GM23338 (cell line): Measurements from ENCODE around the gene PDGFC. TPM values are rescaled to one million over a fixed set of nuclear protein-coding genes. Genes with fewer than 3 reads are reported as not detected.

Source experiments
- CREB1 ChIP-seq: fragments of 250-450 bp; sonication (Bioruptor Pico); IDR thresholded peaks from 2 replicates; pipeline ENCODE4 v1.5.0; 2020; ENCODE audit warnings: low read depth, mild to moderate bottlenecking, moderate library complexity
- EZH2 ChIP-seq: fragments of 200-600 bp; sonication (generic); IDR thresholded peaks from one replicate; pipeline ENCODE4 v1.8.0; 2017; ENCODE audit warnings: antibody characterized with exemption, mild to moderate bottlenecking, low read depth; ENCODE audit not compliant: unreplicated experiment
- EZH2phosphoT487 ChIP-seq: fragments of 200-600 bp; sonication (generic); IDR thresholded peaks from one replicate; pipeline ENCODE4 v1.8.1; 2018; ENCODE audit warnings: antibody characterized with exemption; ENCODE audit not compliant: unreplicated experiment
- JUNB ChIP-seq: IDR thresholded peaks from one replicate; pipeline ENCODE4 v1.6.1; 2016; ENCODE audit warnings: antibody characterized with exemption; ENCODE audit not compliant: unreplicated experiment
- NANOG ChIP-seq: IDR thresholded peaks from 2 replicates; pipeline ENCODE4 v1.6.1; 2016; ENCODE audit warnings: antibody characterized with exemption, borderline replicate concordance
- POLR2AphosphoS5 ChIP-seq: IDR thresholded peaks from 2 replicates; pipeline ENCODE4 v1.6.1; 2016; ENCODE audit warnings: antibody characterized with exemption, low read depth
- ZNF114 ChIP-seq: fragments of 250-450 bp; sonication (Bioruptor Pico); IDR thresholded peaks from 2 replicates; pipeline ENCODE4 v1.5.0; 2020; ENCODE audit warnings: mild to moderate bottlenecking, moderate library complexity
- ZNF331 ChIP-seq: fragments of 250-450 bp; sonication (Bioruptor Pico); IDR thresholded peaks from 2 replicates; pipeline ENCODE4 v1.5.0; 2020; ENCODE audit warnings: low read depth, mild to moderate bottlenecking, moderate library complexity
- polyA plus RNA-seq: library from polyadenylated mRNA; unstranded; fragments of >200 nt; fragmentation: Nextera tagmentation; extraction: Ambion mirVana; gene quantifications from 2 replicates; pipeline ENCODE4 v1.2.1, GENCODE V29; 2016
- total RNA-seq: library from RNA; depleted of rRNA; stranded (reverse); fragments of >200 nt; shearing (Covaris generic); gene quantifications from 2 replicates; pipeline ENCODE4 v1.2.3, GENCODE V29; 2014
- TF ChIP-seq, protein P1 (sequence below): fragments of 250-450 bp; sonication (Bioruptor Pico); IDR thresholded peaks from 2 replicates; pipeline ENCODE4 v1.5.0; 2020; ENCODE audit warnings: mild to moderate bottlenecking, moderate library complexity
- TF ChIP-seq, protein P2 (sequence below): IDR thresholded peaks from 2 replicates; pipeline ENCODE4 v1.6.1; 2016; ENCODE audit warnings: antibody characterized with exemption

The PDGFC gene
- total and polyA plus RNA-seq, 2 experiments from 2014 or later: 1.3 to 3.4 TPM

DNA sequence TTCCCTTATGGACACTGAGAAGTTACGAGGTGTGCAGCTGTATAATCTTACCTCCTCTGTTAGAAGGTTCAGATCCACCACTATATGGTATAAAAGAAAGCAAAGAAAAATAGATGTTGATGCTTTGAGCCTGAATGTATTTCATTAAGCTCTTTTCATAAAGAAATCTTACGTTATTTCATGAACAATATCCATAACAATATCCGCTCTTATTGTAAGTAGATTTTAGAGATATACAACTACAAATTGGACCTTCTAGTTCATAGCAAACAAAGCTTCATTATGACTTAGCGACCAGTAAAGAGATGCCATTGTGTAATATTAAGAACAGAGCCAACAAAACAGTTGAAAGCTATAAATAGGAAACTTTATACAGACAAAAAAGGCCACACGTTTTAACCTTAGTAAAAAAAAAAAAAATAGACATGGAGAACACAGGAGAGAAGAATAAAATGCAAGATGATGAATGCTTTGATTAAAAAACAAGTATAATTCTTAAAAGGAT, 203.6 kb downstream of the PDGFC start (continued):
- TF ChIP-seq, protein P1, sequence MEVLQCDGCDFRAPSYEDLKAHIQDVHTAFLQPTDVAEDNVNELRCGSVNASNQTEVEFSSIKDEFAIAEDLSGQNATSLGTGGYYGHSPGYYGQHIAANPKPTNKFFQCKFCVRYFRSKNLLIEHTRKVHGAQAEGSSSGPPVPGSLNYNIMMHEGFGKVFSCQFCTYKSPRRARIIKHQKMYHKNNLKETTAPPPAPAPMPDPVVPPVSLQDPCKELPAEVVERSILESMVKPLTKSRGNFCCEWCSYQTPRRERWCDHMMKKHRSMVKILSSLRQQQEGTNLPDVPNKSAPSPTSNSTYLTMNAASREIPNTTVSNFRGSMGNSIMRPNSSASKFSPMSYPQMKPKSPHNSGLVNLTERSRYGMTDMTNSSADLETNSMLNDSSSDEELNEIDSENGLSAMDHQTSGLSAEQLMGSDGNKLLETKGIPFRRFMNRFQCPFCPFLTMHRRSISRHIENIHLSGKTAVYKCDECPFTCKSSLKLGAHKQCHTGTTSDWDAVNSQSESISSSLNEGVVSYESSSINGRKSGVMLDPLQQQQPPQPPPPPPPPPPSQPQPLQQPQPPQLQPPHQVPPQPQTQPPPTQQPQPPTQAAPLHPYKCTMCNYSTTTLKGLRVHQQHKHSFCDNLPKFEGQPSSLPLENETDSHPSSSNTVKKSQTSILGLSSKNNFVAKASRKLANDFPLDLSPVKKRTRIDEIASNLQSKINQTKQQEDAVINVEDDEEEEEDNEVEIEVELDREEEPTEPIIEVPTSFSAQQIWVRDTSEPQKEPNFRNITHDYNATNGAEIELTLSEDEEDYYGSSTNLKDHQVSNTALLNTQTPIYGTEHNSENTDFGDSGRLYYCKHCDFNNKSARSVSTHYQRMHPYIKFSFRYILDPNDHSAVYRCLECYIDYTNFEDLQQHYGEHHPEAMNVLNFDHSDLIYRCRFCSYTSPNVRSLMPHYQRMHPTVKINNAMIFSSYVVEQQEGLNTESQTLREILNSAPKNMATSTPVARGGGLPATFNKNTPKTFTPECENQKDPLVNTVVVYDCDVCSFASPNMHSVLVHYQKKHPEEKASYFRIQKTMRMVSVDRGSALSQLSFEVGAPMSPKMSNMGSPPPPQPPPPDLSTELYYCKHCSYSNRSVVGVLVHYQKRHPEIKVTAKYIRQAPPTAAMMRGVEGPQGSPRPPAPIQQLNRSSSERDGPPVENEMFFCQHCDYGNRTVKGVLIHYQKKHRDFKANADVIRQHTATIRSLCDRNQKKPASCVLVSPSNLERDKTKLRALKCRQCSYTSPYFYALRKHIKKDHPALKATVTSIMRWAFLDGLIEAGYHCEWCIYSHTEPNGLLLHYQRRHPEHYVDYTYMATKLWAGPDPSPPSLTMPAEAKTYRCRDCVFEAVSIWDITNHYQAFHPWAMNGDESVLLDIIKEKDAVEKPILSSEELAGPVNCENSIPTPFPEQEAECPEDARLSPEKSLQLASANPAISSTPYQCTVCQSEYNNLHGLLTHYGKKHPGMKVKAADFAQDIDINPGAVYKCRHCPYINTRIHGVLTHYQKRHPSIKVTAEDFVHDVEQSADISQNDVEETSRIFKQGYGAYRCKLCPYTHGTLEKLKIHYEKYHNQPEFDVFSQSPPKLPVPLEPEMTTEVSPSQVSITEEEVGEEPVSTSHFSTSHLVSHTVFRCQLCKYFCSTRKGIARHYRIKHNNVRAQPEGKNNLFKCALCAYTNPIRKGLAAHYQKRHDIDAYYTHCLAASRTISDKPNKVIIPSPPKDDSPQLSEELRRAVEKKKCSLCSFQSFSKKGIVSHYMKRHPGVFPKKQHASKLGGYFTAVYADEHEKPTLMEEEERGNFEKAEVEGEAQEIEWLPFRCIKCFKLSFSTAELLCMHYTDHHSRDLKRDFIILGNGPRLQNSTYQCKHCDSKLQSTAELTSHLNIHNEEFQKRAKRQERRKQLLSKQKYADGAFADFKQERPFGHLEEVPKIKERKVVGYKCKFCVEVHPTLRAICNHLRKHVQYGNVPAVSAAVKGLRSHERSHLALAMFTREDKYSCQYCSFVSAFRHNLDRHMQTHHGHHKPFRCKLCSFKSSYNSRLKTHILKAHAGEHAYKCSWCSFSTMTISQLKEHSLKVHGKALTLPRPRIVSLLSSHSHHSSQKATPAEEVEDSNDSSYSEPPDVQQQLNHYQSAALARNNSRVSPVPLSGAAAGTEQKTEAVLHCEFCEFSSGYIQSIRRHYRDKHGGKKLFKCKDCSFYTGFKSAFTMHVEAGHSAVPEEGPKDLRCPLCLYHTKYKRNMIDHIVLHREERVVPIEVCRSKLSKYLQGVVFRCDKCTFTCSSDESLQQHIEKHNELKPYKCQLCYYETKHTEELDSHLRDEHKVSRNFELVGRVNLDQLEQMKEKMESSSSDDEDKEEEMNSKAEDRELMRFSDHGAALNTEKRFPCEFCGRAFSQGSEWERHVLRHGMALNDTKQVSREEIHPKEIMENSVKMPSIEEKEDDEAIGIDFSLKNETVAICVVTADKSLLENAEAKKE (CRISPR knock-in tag): no peak
- TF ChIP-seq ZNF114 (CRISPR knock-in tag) (no peak), ZNF331 (CRISPR knock-in tag) (no peak), POLR2AphosphoS5 (no peak), CREB1 (CRISPR knock-in tag) (no peak), EZH2phosphoT487 (no peak), NANOG (no peak), JUNB (no peak), EZH2 (no peak)
- TF ChIP-seq, protein P2, sequence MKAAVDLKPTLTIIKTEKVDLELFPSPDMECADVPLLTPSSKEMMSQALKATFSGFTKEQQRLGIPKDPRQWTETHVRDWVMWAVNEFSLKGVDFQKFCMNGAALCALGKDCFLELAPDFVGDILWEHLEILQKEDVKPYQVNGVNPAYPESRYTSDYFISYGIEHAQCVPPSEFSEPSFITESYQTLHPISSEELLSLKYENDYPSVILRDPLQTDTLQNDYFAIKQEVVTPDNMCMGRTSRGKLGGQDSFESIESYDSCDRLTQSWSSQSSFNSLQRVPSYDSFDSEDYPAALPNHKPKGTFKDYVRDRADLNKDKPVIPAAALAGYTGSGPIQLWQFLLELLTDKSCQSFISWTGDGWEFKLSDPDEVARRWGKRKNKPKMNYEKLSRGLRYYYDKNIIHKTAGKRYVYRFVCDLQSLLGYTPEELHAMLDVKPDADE: no peak
